GM20431 (cell line): ENCODE results near the gene CPNE7.

Experiments
- in situ Hi-C: fragments of 300-500 bp; cut with MseI, MboI; formaldehyde crosslinking; loops from one replicate; pipeline ENCODE4 v1.15.0; 2020; ENCODE audit warnings: low sequenced_read_pairs; ENCODE audit not compliant: unreplicated experiment

CPNE7 gene

DNA sequence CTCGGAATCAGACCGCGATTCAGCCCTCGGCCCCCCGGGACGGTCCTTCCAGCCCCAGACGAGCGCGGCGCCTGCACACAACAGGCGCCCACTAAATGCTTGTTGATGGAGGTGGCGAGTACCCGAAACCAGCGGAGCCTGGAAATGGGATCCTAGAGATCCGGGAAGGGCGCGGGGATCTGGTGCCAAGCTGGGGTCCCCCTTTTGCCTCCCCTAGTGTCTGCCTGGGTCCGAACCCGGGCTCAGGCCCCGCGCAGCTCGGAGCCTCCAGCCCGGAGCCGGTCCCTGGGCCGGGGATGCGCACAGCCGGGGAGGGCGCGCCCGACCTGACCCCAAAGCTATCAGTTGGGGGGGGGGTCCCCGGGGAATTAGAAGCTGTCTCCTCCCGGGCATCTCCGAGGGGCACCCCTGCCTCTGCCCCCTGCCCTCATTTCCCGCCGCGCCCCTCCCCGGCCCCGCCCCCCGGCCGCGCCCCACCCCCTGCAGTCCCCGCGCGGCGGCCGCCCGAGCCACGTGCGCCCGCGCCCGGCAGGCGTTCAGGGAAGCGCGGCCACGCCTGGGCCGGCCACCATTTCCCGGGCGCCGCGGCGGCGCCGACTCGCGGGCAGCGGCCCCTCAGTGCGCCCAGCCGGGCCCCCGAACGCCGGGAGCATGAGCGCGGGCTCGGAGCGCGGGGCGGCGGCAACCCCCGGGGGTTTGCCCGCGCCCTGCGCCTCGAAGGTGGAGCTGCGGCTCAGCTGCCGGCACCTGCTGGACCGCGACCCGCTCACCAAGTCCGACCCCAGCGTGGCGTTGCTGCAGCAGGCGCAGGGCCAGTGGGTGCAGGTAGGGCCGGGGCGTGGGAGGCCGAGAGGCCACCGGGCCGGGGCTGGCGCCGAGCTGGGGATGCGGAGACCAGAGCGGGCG lies at the start of gene CPNE7:
Gene CPNE7, plus strand, starts transcription at position 512 of the 906 bp plus-strand sequence. Its CDS starts 140 bp downstream, at position 652.
- in situ Hi-C loops, result no loop called here

DNA sequence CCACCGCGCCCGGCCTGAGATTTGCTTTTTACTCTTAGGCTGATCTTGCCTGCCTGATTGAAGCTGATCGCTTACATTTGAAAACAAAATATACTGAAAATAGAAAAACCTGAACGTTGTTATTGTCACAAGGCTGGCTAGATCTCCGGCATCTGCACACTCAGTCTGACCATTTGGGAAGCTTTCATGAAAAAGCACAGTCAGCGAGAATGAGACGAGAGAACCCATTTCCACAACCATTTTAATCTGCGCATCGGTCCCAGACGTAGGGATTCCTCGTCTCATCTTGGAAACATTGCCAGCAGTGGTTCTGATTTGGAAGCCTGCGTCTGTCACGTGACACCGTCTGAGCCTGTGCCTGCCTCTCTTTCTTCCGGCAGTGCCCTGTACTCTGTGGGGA lies 46.5 kb upstream of the CPNE7 start:
- in situ Hi-C loops, result no loop called here

DNA sequence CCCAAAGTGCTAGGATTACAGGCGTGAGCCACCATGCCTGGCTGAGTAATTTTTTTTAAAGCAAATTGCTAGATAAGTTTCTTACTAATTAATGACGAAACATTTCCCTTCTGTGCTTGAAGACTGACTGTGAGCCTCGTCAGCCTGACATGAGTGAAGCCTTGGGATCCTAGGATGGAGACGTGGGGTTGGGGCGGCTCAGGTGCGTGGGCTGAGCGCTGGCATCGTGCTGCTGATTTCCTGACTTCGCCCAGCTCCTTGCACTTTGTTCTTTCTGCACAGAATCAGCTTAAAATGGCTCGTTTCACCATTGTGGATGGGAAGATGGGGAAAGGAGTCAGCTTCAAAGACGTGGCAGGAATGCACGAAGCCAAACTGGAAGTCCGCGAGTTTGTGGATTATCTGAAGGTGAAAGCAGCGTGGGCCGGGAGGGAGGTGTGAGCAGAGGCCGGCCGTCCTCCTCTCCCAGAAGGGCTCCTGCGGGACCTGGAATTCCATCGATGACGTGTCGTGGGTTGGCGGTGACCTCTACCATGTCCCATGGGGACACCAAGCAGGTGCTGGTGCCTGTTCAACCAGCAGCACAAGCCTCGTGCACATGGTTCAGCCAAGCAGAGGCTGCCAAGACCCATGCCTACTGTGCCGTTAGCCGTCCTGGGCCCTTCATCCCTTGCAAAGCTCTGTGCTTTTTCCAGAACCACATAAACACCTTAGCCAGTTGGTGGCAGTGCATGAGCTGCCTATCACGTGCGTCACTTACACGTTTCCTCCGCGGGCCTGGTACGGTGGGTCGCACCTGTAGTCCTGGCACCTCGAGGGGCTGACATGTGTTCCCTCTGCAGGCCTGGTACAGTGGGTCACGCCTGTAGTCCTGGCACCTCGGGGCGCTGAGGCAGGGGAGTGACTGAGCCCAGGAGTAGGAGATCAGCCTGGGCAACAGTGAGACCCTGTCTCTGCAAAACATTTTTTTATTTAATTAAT lies 44.9 kb upstream of the CPNE7 start:
- in situ Hi-C loops, result no loop called here

DNA sequence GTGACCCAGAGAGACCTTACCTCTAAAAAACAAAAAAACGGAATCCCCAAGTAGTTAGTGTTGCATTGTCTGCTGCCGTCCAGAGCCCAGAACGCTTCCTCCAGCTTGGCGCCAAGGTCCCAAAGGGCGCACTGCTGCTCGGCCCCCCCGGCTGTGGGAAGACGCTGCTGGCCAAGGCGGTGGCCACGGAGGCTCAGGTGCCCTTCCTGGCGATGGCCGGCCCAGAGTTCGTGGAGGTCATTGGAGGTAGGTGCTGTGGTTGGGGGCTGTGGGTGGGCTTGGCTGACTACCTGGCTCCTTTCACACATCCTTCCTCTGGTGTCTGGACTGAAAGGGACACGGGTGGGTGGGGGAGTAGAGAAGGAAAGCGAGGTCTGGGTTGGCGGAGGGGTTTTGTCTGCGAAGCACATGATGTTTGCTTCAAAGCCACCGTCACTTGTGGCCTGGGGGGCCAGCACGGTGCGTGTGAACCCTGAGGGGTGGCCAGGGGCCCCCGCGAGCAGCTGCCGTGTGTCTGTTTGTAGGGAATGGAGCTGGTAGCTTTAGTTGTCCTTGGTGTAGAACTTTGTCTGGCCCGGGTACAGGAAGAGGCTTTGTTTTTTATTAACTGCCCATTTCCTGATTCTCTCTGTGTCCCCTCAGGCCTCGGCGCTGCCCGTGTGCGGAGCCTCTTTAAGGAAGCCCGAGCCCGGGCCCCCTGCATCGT lies 43.6 kb upstream of the CPNE7 start:
- in situ Hi-C loops, result no loop called here

DNA sequence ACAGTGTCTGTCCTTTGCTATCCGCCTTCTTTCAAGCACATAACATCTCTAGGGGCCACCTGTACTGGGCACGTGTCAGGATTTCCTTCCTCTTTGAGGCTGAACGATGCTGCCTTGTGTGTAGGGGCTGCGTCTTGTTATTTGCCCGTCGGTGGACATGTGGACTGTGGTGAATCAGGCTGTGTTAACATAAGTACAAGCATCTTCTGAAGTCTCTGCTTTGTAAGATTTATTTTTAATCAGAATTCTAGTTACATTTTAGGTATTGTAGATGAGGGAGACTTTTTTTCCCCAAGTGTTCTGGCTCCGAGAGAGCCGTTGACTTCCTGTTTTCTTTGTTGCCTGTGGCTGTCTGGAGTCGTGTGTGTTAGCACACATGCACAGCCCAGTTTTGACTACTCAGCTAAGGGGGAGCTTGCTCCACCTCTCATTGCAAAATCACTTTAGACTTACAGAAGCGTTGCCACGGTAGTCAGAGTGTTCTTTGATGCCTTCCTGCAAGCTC lies 41.3 kb upstream of the CPNE7 start:
- in situ Hi-C loops, result no loop called here

DNA sequence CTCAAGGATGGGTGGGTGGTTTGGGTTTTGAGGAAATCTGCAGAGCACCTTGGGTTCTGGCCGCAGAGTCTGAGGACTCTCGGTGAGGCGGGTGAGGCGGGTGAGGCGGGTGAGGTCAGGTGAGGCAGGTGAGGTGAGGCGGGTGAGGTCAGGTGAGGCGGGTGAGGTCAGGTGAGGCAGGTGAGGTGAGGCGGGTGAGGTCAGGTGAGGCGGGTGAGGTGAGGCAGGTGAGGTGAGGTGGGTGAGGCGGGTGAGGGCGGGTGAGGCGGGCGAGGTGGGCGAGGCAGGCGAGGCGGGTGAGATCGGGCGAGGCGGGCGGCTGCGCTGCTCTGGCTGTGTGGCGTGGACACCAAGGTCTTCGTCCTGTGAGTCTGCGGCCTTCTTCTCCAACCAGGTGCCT lies 39.2 kb upstream of the CPNE7 start:
- in situ Hi-C loops, result no loop called here

DNA sequence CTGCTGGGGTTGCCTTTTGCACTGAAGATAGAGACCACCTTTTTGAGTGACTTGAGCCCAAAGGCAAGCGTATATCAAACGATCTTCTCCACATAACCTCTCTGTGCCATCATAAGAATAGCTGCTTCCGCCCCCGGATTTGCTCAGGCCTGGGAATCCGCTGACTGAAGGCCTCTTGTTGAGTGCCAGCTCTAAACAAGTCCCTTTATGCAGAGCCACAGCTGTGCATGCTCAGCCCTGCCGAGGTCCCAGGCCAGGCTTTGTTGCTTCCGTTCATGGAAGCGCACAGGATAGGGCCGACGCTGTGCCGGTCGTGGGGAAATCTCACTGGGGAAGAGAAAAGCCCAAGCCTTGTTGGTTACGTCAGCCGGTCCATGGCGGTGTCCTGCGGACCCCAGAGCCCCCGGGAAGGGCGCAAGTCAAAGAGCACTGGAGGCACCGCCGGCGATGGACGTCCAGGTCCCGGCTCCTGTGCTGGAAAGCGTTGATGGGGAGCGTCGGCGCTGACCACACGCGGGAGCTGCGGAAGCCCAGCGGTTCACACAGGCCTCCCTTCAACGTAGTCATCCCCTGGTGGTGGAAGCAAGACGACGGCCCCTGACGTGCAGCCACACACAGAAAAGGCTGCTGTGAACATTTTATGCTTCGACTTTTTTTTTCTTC lies 38.5 kb upstream of the CPNE7 start:
- in situ Hi-C loops, result no loop called here

DNA sequence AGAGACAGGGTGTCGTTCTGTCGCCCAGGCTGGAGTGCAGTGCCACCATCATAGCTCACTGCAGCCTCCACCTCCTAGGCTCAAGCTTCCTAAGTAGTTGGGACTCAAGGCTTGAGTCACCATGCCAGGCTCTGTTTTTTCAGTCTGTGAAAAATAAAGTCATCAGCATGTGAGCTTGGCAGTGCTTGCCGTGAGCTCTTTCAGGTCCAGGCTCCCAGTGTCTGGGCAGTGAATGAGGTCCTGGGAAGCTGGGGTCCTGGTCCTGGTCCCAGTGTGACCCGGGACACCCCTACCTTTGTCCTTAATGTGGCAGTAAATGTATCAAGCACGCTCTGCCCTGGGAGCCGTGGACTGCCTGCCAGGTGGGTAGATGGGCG lies 38.0 kb upstream of the CPNE7 start:
- in situ Hi-C loops, result no loop called here

DNA sequence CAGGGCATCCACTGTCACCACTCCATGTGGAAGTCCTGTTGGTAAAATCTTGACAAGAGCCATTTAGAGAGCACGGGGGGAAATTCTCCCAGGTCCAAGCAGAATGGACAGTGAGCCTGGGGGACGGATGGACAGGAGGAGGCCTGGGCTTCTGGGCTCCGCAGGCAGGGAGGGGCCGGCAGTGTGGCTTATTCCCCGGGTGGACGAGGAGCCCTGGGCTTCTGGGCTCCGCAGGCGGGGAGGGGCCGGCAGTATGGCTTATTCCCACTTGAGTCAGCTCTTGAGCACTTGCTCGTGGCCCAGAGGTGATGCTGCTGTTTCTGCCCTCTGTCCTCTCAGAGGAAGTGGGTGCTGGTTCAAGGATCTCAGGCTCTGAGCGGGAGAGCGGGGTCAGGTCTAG lies 37.3 kb upstream of the CPNE7 start:
- in situ Hi-C loops, result no loop called here

DNA sequence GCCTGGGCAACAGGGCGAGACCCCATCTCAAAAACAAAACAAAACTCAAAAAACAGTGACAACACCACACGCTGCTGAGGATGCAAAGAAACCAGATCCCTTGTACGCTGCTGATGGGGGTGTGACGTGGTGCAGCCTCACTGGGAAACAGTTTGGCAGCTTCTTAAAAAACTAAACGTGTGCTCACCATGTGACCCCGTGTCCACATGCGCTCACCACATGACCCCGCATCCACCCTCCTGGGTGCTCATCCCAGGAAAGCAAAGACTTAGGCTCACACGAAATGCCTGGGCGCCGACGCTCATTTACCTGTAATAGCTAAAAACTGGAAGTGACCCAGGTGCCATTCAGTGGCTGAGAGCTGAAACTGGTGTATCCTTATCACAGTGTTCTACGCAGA lies 35.0 kb upstream of the CPNE7 start:
- in situ Hi-C loops, result no loop called here

DNA sequence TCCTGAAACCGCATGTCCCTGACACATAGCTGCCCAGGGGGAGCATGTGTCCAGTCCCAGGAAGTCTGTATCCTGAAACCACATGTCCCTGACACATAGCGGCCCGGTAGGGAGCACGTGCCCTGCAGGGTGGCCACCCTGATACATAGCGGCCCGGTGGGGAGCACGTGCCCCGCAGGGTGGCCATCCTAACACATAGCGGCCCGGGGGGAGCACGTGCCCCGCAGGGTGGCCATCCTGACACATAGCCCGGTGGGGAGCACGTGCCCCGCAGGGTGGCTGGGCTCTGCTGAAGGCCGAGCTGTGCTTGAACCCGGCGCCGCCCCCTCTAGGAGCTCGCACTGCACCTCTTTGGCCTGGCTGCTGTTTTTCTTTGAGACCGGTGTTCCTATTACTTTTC lies 33.8 kb upstream of the CPNE7 start:
- in situ Hi-C loops, result no loop called here

DNA sequence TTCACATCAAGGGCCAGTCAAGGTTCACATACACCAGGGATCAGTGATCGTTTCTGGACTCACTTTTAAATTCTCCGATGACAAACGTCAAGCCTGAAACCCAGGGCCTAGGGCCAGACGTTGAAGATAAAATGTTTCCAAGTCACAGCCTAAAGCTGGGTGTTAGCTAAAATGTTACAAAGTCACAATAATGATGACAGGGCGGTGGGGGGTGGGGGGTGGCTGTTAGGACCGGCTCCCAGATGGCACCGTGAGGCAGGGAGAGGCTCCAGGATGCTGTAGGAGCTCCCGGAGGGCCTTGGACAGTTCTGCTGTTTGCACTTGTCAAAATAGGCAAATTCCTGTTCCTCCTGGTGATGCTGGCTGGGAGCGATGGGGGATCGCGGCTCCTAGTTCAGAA lies 31.4 kb upstream of the CPNE7 start:
- in situ Hi-C loops, result no loop called here

DNA sequence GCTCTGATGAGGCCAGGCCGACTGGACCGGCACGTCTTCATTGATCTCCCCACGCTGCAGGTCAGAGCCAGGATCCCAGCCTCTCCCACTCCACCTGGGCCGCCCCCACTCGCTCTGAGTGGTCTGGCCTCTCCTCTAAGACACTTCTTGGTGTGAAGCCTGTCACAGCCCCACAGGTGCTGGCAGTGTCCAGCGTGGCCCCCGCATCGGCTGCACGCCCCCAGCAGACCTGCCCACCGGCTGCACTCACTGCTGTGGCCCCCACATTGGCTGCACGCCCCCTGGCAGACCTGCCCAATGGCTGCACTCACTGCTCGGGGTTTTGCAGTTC lies 30.9 kb upstream of the CPNE7 start:
- in situ Hi-C loops, result no loop called here

DNA sequence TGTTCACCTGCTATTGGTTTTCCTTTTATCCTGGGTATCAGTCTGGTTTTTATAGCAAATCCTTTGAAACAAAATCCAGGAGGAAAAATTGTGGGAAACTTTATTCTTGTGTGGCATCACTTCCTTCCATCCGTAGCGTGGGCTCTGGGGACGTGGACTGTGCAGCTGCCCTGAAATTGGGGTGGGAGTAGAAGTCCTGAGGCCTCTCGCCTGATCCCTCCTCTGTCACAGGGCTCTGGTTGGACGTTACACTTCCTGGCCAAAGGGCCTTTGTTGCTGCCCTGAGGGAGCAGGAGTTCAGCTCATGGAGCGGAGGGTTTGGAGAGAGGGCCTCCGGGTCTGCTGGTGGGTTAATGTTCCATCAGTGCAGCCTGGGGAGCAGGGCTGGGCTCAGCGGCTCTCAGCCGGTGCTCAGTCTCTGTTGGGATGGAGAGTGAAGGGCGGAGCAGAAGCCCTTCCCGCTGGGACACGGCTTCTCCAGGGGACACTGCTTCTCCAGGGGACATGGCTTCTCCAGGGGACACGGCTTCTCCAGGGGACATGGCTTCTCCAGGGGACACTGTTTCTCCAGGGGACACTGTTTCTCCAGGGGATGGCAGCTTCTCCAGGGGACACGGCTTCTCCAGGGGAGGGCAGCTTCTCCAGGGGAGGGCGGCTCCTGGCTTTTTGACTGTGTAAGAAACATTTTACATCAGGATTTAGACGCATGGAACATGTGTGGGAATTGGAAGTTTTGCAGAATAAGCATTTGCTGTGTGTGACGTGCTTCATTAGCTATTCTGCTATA lies 30.3 kb upstream of the CPNE7 start:
- in situ Hi-C loops, result no loop called here

DNA sequence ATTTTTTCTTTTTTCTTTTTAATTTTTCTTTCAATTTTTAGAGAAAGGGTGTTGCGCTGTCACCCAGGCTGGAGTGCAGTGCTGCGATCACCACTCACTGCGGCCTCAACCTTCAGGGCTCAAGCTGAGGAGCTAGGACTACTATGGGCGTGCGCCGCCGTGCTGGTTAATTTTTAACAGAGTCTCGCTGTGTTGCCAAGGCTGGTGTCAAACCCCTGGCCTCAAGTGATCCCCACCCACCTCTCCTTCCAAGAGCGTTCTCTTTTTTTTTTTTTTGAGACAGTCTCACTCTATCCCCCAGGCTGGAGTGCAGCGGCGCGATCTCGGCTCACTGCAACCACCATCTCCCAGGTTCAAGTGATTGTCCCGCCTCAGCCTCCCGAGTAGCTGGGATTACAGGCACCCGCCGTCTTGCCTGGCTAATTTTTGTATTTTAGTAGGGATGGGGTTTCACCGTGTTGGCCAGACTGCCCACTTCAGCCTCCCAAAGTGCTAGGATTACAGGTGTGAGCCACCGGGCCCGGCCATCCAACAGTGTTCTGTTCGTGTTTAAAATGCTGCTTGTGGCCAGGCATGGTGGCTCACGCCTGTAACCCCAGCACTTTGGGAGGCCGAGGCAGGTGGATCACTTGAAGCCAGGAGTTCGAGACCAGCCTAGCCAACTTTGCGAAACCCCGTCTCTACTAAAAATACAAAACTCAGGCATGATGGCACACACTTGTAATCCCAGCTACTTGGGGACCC lies 29.6 kb upstream of the CPNE7 start:
- in situ Hi-C loops, result no loop called here

DNA sequence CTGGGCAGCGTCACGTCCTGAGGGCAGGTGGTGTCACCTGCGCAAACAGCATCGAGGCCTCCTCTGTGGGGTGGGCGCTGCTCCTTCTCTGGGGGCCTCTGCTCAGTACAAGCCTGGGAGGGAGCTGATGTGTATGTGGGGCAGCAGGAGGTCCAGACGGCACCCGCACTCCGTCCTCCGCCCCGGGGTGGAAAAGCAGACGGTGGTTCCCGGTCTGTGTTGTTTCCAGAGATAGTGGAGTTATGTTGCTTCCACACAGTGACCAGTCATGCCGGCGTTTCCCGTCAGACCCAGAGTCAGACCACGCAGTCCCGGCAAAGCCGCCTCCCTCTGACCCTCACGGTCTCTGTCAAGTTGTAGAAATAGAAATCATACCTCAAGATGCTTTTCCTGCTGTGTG lies 28.8 kb upstream of the CPNE7 start:
- in situ Hi-C loops, result no loop called here

DNA sequence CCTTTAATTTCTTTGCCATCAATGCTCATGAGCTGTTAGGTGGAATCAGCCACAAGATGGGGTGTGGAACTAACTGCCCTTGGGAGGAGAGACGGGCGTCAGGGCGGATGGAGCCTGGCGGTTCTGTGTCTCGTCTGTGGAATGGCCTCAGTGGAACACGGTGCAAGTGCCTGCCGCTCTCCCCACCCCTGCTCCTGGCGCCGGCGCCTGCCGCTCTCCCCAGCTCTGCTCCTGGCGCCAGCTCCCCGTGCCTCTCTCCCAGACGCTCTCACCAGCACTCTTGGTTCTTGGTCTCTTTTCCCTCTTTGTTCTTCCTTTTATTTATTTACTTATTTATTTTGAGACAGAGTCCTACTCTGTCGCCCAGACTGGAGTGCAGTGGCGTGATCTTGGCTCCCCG lies 28.3 kb upstream of the CPNE7 start:
- in situ Hi-C loops, result no loop called here

DNA sequence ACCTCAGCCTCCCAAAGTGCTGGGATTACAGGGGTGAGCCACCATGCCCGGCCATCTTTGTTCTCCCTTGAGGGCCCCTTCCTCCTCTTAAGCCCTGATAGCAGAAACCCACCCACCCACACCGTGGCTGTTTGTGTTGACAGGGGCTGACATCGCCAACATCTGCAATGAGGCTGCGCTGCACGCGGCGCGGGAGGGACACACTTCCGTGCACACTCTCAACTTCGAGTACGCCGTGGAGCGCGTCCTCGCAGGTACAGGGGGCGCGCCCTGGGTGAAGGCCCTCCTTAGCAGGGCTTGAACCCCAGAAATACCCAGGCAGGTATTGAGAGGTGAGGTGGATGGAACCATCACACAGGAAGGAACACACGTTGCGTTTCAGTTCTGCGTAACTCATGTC lies 27.7 kb upstream of the CPNE7 start:
- in situ Hi-C loops, result no loop called here
